HuH-7 (cell line): Measurements from ENCODE around the gene LDB1.

Experiments used
- DNase-seq: peaks from one replicate; pipeline ENCODE4 v3.0.0; 2011; ENCODE audit warnings: low spot score

LDB1 gene

GRCh38 chr10:102120142-102120990, at the start of gene LDB1:
TSS of gene LDB1 (minus strand) at chr10:102120368. CDS start at chr10:102120110, 258 bp downstream.
- peak; percentile 91 for DNase-seq

- DNase-seq = no peak
Observed at GRCh38 chr10:102167861-102168260, 47.7 kb upstream of the LDB1 start.

GRCh38 chr10:102163342-102163989, 43.3 kb upstream of the LDB1 start:
- DNase-seq = no peak

GRCh38 chr10:102159831-102160230, 39.7 kb upstream of the LDB1 start:
- no peak for DNase-seq

- no peak for DNase-seq
Observed at GRCh38 chr10:102159051-102159597, 39.0 kb upstream of the LDB1 start.

GRCh38 chr10:102157224-102157623, 37.1 kb upstream of the LDB1 start:
- no peak for DNase-seq

- DNase-seq = no peak
Observed at GRCh38 chr10:102154466-102155116, 34.4 kb upstream of the LDB1 start.

GRCh38 chr10:102153093-102153620, 33.0 kb upstream of the LDB1 start:
- DNase-seq = no peak

GRCh38 chr10:102152545-102152890, 32.4 kb upstream of the LDB1 start:
- DNase-seq = no peak

GRCh38 chr10:102151774-102152544, 31.8 kb upstream of the LDB1 start, which contains the start of gene NOLC1:
TSS of gene NOLC1 (plus strand) at chr10:102152389. CDS start at chr10:102152411, 22 bp downstream.
- peak; percentile 90 for DNase-seq

- no peak for DNase-seq
Observed at GRCh38 chr10:102150970-102151773, 31.0 kb upstream of the LDB1 start.

GRCh38 chr10:102148275-102148674, 28.1 kb upstream of the LDB1 start:
- no peak for DNase-seq

- no peak for DNase-seq
Observed at GRCh38 chr10:102147561-102147960, 27.4 kb upstream of the LDB1 start.

GRCh38 chr10:102146971-102147428, 26.8 kb upstream of the LDB1 start:
- DNase-seq = no peak

- DNase-seq = no peak
Observed at GRCh38 chr10:102141583-102142107, 21.5 kb upstream of the LDB1 start.

- DNase-seq = no peak
Observed at GRCh38 chr10:102140913-102141540, 20.9 kb upstream of the LDB1 start.

GRCh38 chr10:102140218-102140617, 20.1 kb upstream of the LDB1 start:
- no peak for DNase-seq

- no peak for DNase-seq
Observed at GRCh38 chr10:102139281-102140110, 19.3 kb upstream of the LDB1 start.

- DNase-seq = no peak
Observed at GRCh38 chr10:102135956-102136526, 15.9 kb upstream of the LDB1 start.
